ENCODE results near the gene ZNF217.

DNA sequence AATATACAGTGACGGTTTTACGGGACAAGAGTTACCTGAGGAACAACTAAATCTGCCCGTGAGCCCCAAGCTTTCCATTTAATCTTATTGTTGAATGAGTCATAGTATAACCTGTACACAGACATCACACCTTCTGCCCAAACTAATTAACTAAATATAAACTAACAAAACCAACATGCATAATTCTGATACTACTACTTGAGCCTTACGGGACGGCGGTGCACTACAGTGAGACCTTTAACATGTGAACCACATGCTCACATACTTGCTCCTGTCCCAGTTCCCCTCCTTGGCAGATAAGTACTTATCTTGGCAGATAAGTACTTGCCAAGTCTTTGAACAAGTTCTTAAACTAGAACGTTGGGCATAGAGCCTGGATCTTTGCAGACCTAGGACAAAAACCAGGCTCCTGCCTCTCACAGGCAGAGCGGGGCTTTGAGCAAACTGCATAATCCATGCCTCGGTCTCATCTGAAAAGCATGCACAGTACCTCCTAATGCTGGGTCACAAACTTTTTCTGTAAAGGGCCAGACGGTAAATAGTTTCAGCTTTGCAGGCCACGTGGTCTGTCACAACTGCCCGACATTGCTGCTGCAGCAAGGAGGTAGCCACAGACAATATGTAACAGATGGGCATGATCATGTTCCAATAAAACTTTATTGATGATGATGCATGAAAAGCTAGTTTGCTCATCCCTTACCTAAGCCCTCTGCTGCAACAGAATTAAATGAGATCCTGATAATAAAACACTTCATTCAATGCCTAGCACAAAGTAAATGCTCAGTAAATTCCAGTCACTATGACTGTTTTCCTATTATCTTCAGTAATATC, 23.0 kb downstream of the ZNF217 start:
- no peak for TF ChIP-seq CTCF (IDR thresholded peaks at IDR 0.05)
- TF ChIP-seq EP300 (IDR thresholded peaks at IDR 0.05) = no peak

All from upper lobe of left lung (tissue), 4 donors.